ENCODE measurements around the gene CSNK1D.

- TF ChIP-seq CTCF (IDR thresholded peaks at IDR 0.05; ENCODE audit: low read depth, low read length) = no peak
- no peak for TF ChIP-seq EZH2phosphoT487 (IDR thresholded peaks at IDR 0.05; ENCODE audit: low read depth)
Measured at GRCh38 chr17:82212331-82213250, 60.9 kb downstream of the CSNK1D start, which contains the start of gene CCDC57.
